Measurements from ENCODE around the gene UBASH3A. TPM values are rescaled to one million over a fixed set of nuclear protein-coding genes. Genes with fewer than 3 reads are reported as not detected.

UBASH3A gene
- total RNA-seq, 1 experiment from 2014 or later, result not detected

DNA sequence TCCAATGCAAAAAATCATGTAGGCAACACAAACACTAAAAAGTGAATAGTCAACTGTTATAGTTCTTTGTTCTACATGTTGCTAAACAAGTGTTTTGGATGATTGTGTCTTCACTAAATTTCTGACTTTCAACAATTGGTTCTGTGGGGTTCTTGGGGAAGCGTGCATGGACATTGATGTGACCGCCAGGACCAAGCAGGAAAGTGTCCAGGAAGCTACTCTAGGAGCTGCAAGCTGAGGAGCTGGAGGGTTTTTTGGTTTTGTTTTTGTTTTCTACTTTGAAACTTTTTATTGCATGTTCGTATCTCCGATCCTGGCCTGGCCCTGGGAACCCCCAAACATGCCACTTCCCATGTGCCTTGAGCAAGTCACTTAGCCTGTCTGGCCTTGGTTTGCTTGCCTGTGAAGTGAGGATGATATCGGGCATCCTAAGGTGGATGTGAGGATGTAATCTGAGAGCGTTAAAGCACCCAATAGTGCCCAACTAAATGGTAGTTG lies 15.8 kb upstream of the UBASH3A start:
- Histone ChIP-seq H3K4me3 (ENCODE audit: low read depth, low read length) (no peak overlapping the region), H3K36me3 (ENCODE audit: control insufficient read depth, insufficient read depth, low read length) (no peaks in the 10 kb centered on the region), H3K9me3 (no peaks in the 10 kb centered on the region), H3K27me3 (replicated peaks; ENCODE audit: control insufficient read depth, insufficient read depth, low read length) (no peaks in the 10 kb centered on the region), H3K4me1 (peaks cover 18% of the 10 kb centered on the region)
- peaks cover 40% of the 10 kb centered on the region for H3K4me1 Mint-ChIP-seq (ENCODE audit: low read depth, unreplicated experiment)
- DNase-seq, result peak in 1 of 2 experiments; percentile 1
- no peaks in the 10 kb centered on the region for H3K9me3 Mint-ChIP-seq (ENCODE audit: unreplicated experiment)
- no peak overlapping the region for H3K27ac Mint-ChIP-seq (ENCODE audit: unreplicated experiment)
- no peak overlapping the region for H3K4me3 Mint-ChIP-seq (ENCODE audit: unreplicated experiment)
- H3K27me3 Mint-ChIP-seq (ENCODE audit: insufficient read depth, unreplicated experiment), result no peaks in the 10 kb centered on the region
- H3K36me3 Mint-ChIP-seq (ENCODE audit: insufficient read depth, unreplicated experiment), result peaks cover 4% of the 10 kb centered on the region
- CTCF ChIA-PET, result no interaction called here
- BruUV-seq (replicated peaks), result no TSS peak
- intact Hi-C loops (cut with micrococcal nuclease; ENCODE audit: unreplicated experiment), result no loop called here
- TF ChIP-seq CTCF (IDR thresholded peaks at IDR 0.05; ENCODE audit: insufficient read depth in 1 of 2, low read depth in 1 of 2, low read length in 1 of 2, severe bottlenecking in 1 of 2, unreplicated experiment in 1 of 2), result no peak
- POLR2A ChIA-PET, result no interaction called here

GRCh38 chr21:42388740-42389448 lies 14.8 kb upstream of the UBASH3A start:
- peak in 1 of 2 experiments; percentile 51 for DNase-seq
- ChIA-PET POLR2A (no interaction called here), CTCF (no interaction called here)
- Histone ChIP-seq H3K36me3 (ENCODE audit: control insufficient read depth, insufficient read depth, low read length) (no peaks in the 10 kb centered on the region), H3K4me1 (peaks cover 18% of the 10 kb centered on the region), H3K27me3 (replicated peaks; ENCODE audit: control insufficient read depth, insufficient read depth, low read length) (no peaks in the 10 kb centered on the region), H3K9me3 (no peaks in the 10 kb centered on the region), H3K4me3 (ENCODE audit: low read depth, low read length) (no peak overlapping the region)
- H3K4me3 Mint-ChIP-seq (ENCODE audit: unreplicated experiment), result no peak overlapping the region
- TF ChIP-seq CTCF (IDR thresholded peaks at IDR 0.05; ENCODE audit: insufficient read depth in 1 of 2, low read depth in 1 of 2, low read length in 1 of 2, severe bottlenecking in 1 of 2, unreplicated experiment in 1 of 2), result no peak
- intact Hi-C loops (cut with micrococcal nuclease; ENCODE audit: unreplicated experiment), result no loop called here
- H3K27ac Mint-ChIP-seq (ENCODE audit: unreplicated experiment), result no peak overlapping the region
- H3K9me3 Mint-ChIP-seq (ENCODE audit: unreplicated experiment), result no peaks in the 10 kb centered on the region
- no peaks in the 10 kb centered on the region for H3K27me3 Mint-ChIP-seq (ENCODE audit: insufficient read depth, unreplicated experiment)
- H3K4me1 Mint-ChIP-seq (ENCODE audit: low read depth, unreplicated experiment), result peaks cover 40% of the 10 kb centered on the region
- H3K36me3 Mint-ChIP-seq (ENCODE audit: insufficient read depth, unreplicated experiment), result peaks cover 4% of the 10 kb centered on the region
- BruUV-seq (replicated peaks), result no TSS peak

- ChIA-PET CTCF (no interaction called here), POLR2A (no interaction called here)
- Mint-ChIP-seq H3K27ac (ENCODE audit: unreplicated experiment) (no peak overlapping the region), H3K36me3 (ENCODE audit: insufficient read depth, unreplicated experiment) (peaks cover 4% of the 10 kb centered on the region), H3K4me3 (ENCODE audit: unreplicated experiment) (no peak overlapping the region), H3K9me3 (ENCODE audit: unreplicated experiment) (no peaks in the 10 kb centered on the region), H3K27me3 (ENCODE audit: insufficient read depth, unreplicated experiment) (no peaks in the 10 kb centered on the region), H3K4me1 (ENCODE audit: low read depth, unreplicated experiment) (peaks cover 40% of the 10 kb centered on the region)
- Histone ChIP-seq H3K4me3 (ENCODE audit: low read depth, low read length) (no peak overlapping the region), H3K27me3 (replicated peaks; ENCODE audit: control insufficient read depth, insufficient read depth, low read length) (no peaks in the 10 kb centered on the region), H3K9me3 (no peaks in the 10 kb centered on the region), H3K4me1 (peaks cover 18% of the 10 kb centered on the region), H3K36me3 (ENCODE audit: control insufficient read depth, insufficient read depth, low read length) (no peaks in the 10 kb centered on the region)
- no peak for TF ChIP-seq CTCF (IDR thresholded peaks at IDR 0.05; ENCODE audit: insufficient read depth in 1 of 2, low read depth in 1 of 2, low read length in 1 of 2, severe bottlenecking in 1 of 2, unreplicated experiment in 1 of 2)
- no TSS peak for BruUV-seq (replicated peaks)
- peak in 1 of 2 experiments; percentile 51 for DNase-seq
- intact Hi-C loops (cut with micrococcal nuclease; ENCODE audit: unreplicated experiment), result no loop called here
Observed at GRCh38 chr21:42389449-42389835, 14.3 kb upstream of the UBASH3A start.

Measured in Caco-2 (cell line).